ENCODE results near the gene TUBG1. TPM values are rescaled to one million over a fixed set of nuclear protein-coding genes. Genes with fewer than 3 reads are reported as not detected.

TUBG1 gene
- total RNA-seq, 1 experiment from 2014 or later: 140 TPM

GRCh38 chr17:42565523-42566214 is 43.8 kb upstream of the TUBG1 start:
- TF ChIP-seq PREB (CRISPR knock-in tag; IDR thresholded peaks at IDR 0.05; ENCODE audit: borderline replicate concordance) (no peak), ZBTB21 (CRISPR knock-in tag; IDR thresholded peaks at IDR 0.05; ENCODE audit: borderline replicate concordance) (no peak), RORB (CRISPR knock-in tag; IDR thresholded peaks at IDR 0.05) (no peak), RELA (CRISPR knock-in tag; IDR thresholded peaks at IDR 0.05; ENCODE audit: borderline replicate concordance) (no peak), ZNF396 (CRISPR knock-in tag; IDR thresholded peaks at IDR 0.05; ENCODE audit: borderline replicate concordance) (no peak), GRHL2 (CRISPR knock-in tag; IDR thresholded peaks at IDR 0.05; ENCODE audit: insufficient replicate concordance, severe bottlenecking) (no peak), SP1 (CRISPR knock-in tag; conservative IDR thresholded peaks at IDR 0.05) (no peak), ARID4B (CRISPR knock-in tag; IDR thresholded peaks at IDR 0.05; ENCODE audit: borderline replicate concordance) (no peak), MYBL2 (CRISPR knock-in tag; IDR thresholded peaks at IDR 0.05) (no peak), ZNF532 (CRISPR knock-in tag; IDR thresholded peaks at IDR 0.05; ENCODE audit: borderline replicate concordance) (no peak), TEAD4 (CRISPR knock-in tag; IDR thresholded peaks at IDR 0.05) (no peak), TCF7 (CRISPR knock-in tag; IDR thresholded peaks at IDR 0.05; ENCODE audit: low read depth) (no peak), CBFB (CRISPR knock-in tag; IDR thresholded peaks at IDR 0.05; ENCODE audit: low read depth) (no peak), FOXP1 (CRISPR knock-in tag; IDR thresholded peaks at IDR 0.05; ENCODE audit: borderline replicate concordance) (no peak)
- ATAC-seq (no peak), DNase-seq (ENCODE audit: low spot score) (no peak)
- CTCF ChIA-PET: interaction anchor here (1.1 to 3.4 kb wide), 2 partner anchors 12 to 38 kb away, joined by 3 to 30 read pairs; partner anchors contain the start of gene PSMC3IP
- H3K27me3 Mint-ChIP-seq (ENCODE audit: low read depth): no peaks in the 10 kb centered on the region
- H3K4me3 Mint-ChIP-seq: peak overlapping the region; percentile 94
- no peak overlapping the region for H3K27ac Mint-ChIP-seq
- POLR2A ChIA-PET: interaction anchor here (0.6 kb wide), 1 partner anchor 83 kb away, joined by 3 read pairs; no protein-coding TSS in a partner anchor
- H3K36me3 Mint-ChIP-seq: peaks cover 18% of the 10 kb centered on the region
- H3K9me3 Mint-ChIP-seq: no peaks in the 10 kb centered on the region
- H3K4me1 Mint-ChIP-seq: peaks cover 22% of the 10 kb centered on the region

Data from WTC11 (cell line).